GM18868 (cell line): ENCODE results near the gene POU2AF1.

Source experiments
- ATAC-seq: cut with Tn5 transposase; IDR thresholded peaks from one replicate; pipeline ENCODE4 v1.9.1; 2021; ENCODE audit warnings: mild to moderate bottlenecking, moderate library complexity; ENCODE audit not compliant: unreplicated experiment

POU2AF1 gene

GRCh38 chr11:111349191-111349695, 29.8 kb downstream of the POU2AF1 start:
- ATAC-seq = no peak

- ATAC-seq = no peak
Observed at GRCh38 chr11:111348147-111348546, 30.9 kb downstream of the POU2AF1 start.

- no peak for ATAC-seq
Observed at GRCh38 chr11:111347723-111348115, 31.4 kb downstream of the POU2AF1 start.

GRCh38 chr11:111347002-111347722, 31.9 kb downstream of the POU2AF1 start:
- ATAC-seq = no peak

- ATAC-seq = no peak
Observed at GRCh38 chr11:111344032-111344431, 35.0 kb downstream of the POU2AF1 start.

GRCh38 chr11:111342329-111342728, 36.7 kb downstream of the POU2AF1 start:
- no peak for ATAC-seq

- no peak for ATAC-seq
Observed at GRCh38 chr11:111339758-111340388, 39.2 kb downstream of the POU2AF1 start.

- no peak for ATAC-seq
Observed at GRCh38 chr11:111336582-111337256, 42.4 kb downstream of the POU2AF1 start.

- no peak for ATAC-seq
Observed at GRCh38 chr11:111336062-111336461, 43.0 kb downstream of the POU2AF1 start.

- ATAC-seq = no peak
Observed at GRCh38 chr11:111335549-111335948, 43.5 kb downstream of the POU2AF1 start.

GRCh38 chr11:111334532-111335502, 44.3 kb downstream of the POU2AF1 start:
- no peak for ATAC-seq

- ATAC-seq = no peak
Observed at GRCh38 chr11:111331711-111332479, 47.2 kb downstream of the POU2AF1 start.

- no peak for ATAC-seq
Observed at GRCh38 chr11:111330234-111330893, 48.7 kb downstream of the POU2AF1 start.

GRCh38 chr11:111329306-111330204, 49.5 kb downstream of the POU2AF1 start:
- ATAC-seq = peak; percentile 51

GRCh38 chr11:111327908-111328624, 51.0 kb downstream of the POU2AF1 start:
- ATAC-seq = no peak

GRCh38 chr11:111326824-111327223, 52.3 kb downstream of the POU2AF1 start:
- no peak for ATAC-seq

- ATAC-seq = no peak
Observed at GRCh38 chr11:111325259-111325658, 53.8 kb downstream of the POU2AF1 start.

- no peak for ATAC-seq
Observed at GRCh38 chr11:111324277-111324720, 54.8 kb downstream of the POU2AF1 start.
